Measurements from ENCODE around the gene NEK11.

GRCh38 chr3:131216801-131217200 lies 190.1 kb downstream of the NEK11 start:
- TF ChIP-seq CTCF (IDR thresholded peaks at IDR 0.05) (no peak), POLR2AphosphoS5 (IDR thresholded peaks at IDR 0.05; ENCODE audit: low read depth, low read length) (no peak)

Data from Panc1 (cell line).